SK-N-SH treated with all-trans-retinoic acid at 6 μM for 48 hours (cell line): ENCODE data around the gene DLX6.

ENCODE experiments used
- ARNTL ChIP-seq: fragments of 450-650 bp; formaldehyde crosslinking; IDR thresholded peaks from 2 replicates; pipeline ENCODE4 v1.5.0; 2020; ENCODE audit warnings: low read depth, mild to moderate bottlenecking, moderate library complexity, borderline replicate concordance
- BACH2 ChIP-seq: fragments of 250-450 bp; sonication (Bioruptor Pico); IDR thresholded peaks from 2 replicates; pipeline ENCODE4 v1.9.0; 2021; ENCODE audit warnings: mild to moderate bottlenecking, borderline replicate concordance
- CREB5 ChIP-seq: fragments of 250-450 bp; sonication (Bioruptor Pico); IDR thresholded peaks from 2 replicates; pipeline ENCODE4 v1.5.1; 2020; ENCODE audit warnings: low read depth, mild to moderate bottlenecking, moderate library complexity
- CSDC2 ChIP-seq: fragments of 250-450 bp; sonication (Bioruptor Pico); IDR thresholded peaks from 2 replicates; pipeline ENCODE4 v1.5.0; 2020; ENCODE audit warnings: mild to moderate bottlenecking, moderate library complexity
- ESRRG ChIP-seq: fragments of 250-450 bp; sonication (Bioruptor Pico); IDR thresholded peaks from 2 replicates; pipeline ENCODE4 v1.6.1; 2021; ENCODE audit warnings: mild to moderate bottlenecking
- GLIS3 ChIP-seq: fragments of 250-450 bp; sonication (Bioruptor Pico); IDR thresholded peaks from 2 replicates; pipeline ENCODE4 v1.5.0; 2020; ENCODE audit warnings: mild to moderate bottlenecking, moderate library complexity
- ISL1 ChIP-seq: fragments of 250-450 bp; sonication (Bioruptor Pico); IDR thresholded peaks from 2 replicates; pipeline ENCODE4 v2.1.2; 2022; ENCODE audit warnings: mild to moderate bottlenecking, moderate library complexity
- PATZ1 ChIP-seq: fragments of 250-450 bp; sonication (Bioruptor Pico); IDR thresholded peaks from 2 replicates; pipeline ENCODE4 v1.8.0; 2020; ENCODE audit warnings: mild to moderate bottlenecking, moderate library complexity, borderline replicate concordance
- POU6F1 ChIP-seq: fragments of 250-450 bp; sonication (Bioruptor Pico); IDR thresholded peaks from 2 replicates; pipeline ENCODE4 v1.8.0; 2021; ENCODE audit warnings: low read depth, mild to moderate bottlenecking, moderate library complexity, borderline replicate concordance
- PPARA ChIP-seq: fragments of 250-450 bp; sonication (Bioruptor Pico); IDR thresholded peaks from 2 replicates; pipeline ENCODE4 v1.5.0; 2020; ENCODE audit warnings: mild to moderate bottlenecking, borderline replicate concordance
- TSHZ2 ChIP-seq: fragments of 250-450 bp; sonication (Bioruptor Pico); IDR thresholded peaks from 2 replicates; pipeline ENCODE4 v1.5.0; 2020; ENCODE audit warnings: mild to moderate bottlenecking, moderate library complexity
- ZFP3 ChIP-seq: fragments of 250-450 bp; sonication (Bioruptor Pico); IDR thresholded peaks from 2 replicates; pipeline ENCODE4 v1.5.0; 2020; ENCODE audit warnings: mild to moderate bottlenecking, moderate library complexity
- ZFP30 ChIP-seq: fragments of 450-650 bp; formaldehyde crosslinking; IDR thresholded peaks from 2 replicates; pipeline ENCODE4 v1.5.0; 2022; ENCODE audit warnings: mild to moderate bottlenecking, moderate library complexity
- ZNF70 ChIP-seq: fragments of 450-650 bp; formaldehyde crosslinking; IDR thresholded peaks from 2 replicates; pipeline ENCODE4 v1.5.0; 2020; ENCODE audit warnings: mild to moderate bottlenecking, moderate library complexity

- TF ChIP-seq PPARA (CRISPR knock-in tag) (no peak), BACH2 (CRISPR knock-in tag) (no peak), POU6F1 (no peak), ESRRG (CRISPR knock-in tag) (no peak), ZNF70 (no peak), CREB5 (no peak), PATZ1 (CRISPR knock-in tag) (no peak), TSHZ2 (no peak), ISL1 (CRISPR knock-in tag) (no peak), ZFP30 (CRISPR knock-in tag) (no peak), ARNTL (CRISPR knock-in tag) (no peak), ZFP3 (no peak), CSDC2 (no peak), GLIS3 (CRISPR knock-in tag) (no peak)
Observed at GRCh38 chr7:96998333-96998732, 7.0 kb upstream of the DLX6 start.
